Activated CD4-positive, alpha-beta T cell treated with anti-CD3 and anti-CD28 coated beads for 24 hours (primary cell): ENCODE measurements around the gene KHDC3L.
A peak's percentile ranks its signal among the peaks of the same experiment; 100 is the strongest.
"Not testable (repeated sequence)": the region's sequence is repeated elsewhere in the genome, so short reads cannot be mapped to it uniquely, and the experiment has no call there.

Experiments used
- DNase-seq, 2 donors: peaks; one replicate each; pipeline ENCODE4 v3.0.0-alpha.2; 2020; ENCODE audit warnings: low read depth in 2 of 2

Gene KHDC3L

DNA sequence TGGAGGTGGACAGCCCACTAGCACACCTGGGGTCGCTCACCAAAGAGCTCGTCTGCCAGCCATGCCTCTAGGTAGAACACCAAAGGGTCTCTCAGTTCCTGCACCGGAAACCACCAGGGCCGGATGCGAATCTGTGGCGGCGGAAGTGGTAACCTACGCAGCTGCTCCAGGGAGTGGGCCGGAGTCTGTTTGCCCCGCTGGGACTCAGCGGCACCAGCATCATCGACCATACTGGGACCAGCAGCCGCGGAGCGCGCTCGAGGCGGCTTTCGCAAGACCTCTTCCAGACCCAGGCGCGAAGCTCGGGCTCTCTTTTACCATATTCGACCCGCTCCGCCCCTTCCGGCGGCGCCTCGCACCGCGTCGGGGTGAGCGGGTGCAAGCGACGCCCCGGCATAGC lies 7.1 kb downstream of the KHDC3L start, which contains the start of gene OOEP:
Gene OOEP (minus strand): TSS at position 335 of the 400 bp plus-strand sequence. CDS start 105 bp downstream, at position 230.
- DNase-seq: no peak

DNA sequence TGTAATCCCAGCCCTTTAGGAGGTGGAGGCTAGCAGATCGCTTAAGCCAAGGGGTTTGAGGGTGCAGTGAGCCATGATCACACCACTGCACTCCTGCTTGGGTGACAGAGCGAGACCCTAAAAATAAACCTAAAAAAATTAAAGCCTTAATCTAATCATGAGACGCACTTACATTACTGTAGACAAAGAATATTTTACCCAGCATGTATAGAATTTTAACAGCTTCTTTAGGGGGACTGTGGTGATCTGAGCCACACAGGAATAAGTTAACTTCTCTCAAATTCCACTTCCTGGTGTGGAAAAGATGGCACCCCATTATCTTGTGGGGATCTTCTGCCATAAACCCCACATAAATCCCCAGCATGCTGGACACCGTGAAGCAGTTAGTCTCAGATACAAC lies 9.5 kb downstream of the KHDC3L start:
- no peak for DNase-seq

DNA sequence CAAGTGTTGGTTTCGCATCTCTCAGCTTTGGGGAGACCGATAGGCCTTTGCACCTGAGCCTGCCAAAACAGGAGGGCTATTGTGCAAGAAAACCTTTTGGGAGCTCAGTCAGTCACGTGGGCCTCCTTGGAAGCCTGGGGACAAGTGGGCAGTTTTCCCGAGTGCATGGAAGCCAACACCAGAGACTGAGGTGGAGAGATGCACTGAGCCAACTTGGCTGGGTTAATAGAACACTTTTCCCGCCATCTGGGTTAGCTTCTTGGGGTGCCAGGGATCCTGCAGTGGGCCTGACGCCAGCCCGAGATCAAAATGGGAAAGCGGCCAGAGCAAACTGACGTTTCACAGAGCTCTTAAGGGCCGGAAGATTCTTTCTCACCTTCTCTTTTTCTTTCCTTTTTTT lies 10.1 kb downstream of the KHDC3L start:
- DNase-seq: no peak

DNA sequence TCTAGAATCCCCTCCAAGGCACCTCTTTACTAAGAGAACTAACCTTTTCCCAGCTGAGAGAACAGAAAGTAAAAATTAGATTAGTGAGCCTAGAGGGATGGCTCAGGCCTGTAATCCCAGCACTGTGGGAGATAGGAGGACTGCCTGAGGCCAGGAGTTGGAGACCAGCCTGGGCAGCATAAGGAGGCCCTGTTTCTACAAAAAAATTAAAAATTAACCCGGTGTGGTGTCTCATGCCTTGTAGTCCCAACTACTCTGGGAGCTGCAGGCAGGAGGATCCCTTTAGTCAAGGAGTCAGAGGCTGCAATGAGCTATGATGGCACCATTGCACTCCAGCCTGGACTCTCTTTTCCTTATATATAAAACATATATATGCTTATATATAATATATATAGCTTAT lies 12.8 kb downstream of the KHDC3L start:
- DNase-seq: no peak

DNA sequence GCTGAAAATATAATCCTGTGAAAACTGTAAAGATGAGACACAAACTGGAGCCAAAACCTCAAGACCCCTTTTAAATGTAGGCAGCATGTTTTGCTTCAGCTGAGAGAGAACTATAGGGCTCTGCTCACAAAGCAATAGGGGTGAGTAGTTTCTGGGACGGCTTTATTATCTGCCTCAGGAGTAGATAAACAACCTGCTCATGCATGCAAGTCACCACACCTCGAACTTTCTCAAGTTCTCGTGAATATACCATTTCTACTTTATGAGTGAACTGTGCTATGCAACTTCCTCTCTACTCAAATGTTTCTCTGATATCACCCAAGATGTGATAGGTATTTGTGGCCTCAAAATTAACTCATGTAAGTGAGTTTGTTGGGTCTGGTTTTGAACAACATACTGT lies 14.8 kb downstream of the KHDC3L start:
- DNase-seq: no peak

DNA sequence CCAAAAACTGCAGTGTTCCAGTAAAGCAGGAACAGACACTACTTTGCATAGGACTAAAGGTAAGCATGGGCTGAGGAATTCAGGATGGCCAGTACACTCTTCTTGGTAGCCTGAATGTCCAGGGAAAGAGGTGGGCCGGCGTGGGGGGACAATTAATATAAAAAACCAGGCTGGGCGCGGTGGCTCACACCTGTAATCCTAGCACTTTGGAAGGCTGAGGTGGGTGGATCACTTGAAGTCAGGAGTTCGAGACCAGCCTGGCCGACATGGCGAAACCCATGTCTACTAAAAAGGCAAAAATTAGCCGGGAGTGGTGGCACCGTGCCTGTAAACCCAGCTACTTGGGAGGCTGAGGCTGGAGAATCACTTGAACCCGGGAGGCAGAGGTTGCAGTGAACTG lies 19.1 kb downstream of the KHDC3L start:
- DNase-seq: not testable (repeated sequence)

DNA sequence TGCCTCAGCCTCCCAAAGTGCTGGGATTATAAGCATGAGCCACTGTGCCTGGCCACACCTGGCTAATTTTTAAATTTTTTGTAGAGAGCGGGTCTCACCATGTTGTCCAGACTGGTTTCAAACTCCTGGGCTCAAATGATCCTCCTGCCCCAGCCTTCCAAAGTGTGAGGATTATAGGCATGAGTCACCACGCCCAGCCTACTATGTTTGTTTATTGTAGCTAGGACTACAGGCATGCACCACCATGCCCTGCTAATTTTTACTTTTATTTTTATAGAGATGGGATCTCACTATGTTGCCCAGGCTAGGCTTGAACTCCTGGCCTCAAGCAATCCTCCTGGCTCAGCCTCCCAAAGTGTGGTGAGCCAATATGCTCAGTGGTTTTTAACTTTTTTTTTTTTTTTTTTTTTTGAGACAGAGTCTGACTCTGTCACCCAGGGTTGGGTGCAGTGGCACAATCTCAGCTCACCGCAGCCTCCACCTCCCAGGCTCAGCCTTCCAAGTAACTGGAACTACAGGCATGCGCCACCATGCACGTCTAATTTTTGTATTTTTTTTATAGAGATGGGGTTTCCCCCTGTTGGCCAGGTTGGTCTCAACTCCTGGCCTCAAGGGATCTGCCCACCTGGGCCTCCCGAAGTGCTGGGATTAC lies 20.1 kb downstream of the KHDC3L start:
- no peak for DNase-seq

DNA sequence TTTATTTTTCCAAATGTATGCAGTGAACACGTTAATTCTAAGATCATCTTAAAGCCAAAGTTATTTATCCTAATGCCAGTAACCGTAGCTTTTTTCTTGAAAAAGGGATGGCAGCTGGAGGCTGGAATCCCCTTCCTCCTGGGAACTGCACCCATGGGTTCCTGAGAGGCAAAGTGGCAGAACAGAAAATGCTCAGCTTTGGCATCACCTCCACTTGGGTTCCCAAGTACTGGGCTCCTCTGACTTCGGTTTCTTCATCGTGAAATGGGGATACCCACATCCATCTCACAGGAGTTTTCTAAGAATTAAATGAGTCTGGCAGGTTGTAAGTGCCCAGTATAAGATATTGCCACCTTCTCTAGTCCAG lies 26.0 kb downstream of the KHDC3L start:
- no peak for DNase-seq

DNA sequence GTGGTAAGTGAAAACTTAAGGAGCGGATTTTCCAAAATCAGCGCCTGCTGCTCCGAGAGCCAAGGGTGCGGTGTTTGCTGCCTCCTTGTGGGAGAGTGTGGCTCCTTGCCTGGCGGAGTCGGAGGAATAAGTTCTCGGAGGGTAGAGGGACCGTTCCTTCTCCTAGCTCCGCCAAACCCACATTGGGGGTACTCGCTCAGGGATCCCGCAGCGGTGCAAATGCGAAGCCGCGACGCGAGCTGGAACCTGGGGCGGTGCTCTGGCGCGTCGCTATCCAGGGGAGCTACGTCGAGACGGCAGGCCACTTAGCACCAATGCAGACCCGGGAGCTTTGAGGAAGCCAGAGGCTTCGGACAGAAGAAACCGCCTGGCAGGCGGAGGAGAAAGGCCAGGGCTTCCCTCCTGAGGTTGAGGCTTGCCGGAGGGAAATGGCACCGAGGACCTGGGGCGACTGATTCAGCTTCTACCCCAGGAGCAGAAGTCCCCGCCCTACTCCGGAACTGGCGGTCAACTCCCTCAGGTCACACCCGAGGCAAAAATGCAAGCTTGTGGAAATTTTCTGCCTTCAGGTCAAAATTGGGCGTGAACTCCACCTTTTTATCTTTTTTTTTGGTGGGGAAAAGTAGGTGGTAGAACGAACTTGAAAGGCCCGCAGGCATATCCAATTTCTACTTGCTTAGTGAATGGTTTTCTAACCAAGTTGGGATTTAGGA lies 26.5 kb downstream of the KHDC3L start:
- peak; percentile 19 to 34 for DNase-seq

DNA sequence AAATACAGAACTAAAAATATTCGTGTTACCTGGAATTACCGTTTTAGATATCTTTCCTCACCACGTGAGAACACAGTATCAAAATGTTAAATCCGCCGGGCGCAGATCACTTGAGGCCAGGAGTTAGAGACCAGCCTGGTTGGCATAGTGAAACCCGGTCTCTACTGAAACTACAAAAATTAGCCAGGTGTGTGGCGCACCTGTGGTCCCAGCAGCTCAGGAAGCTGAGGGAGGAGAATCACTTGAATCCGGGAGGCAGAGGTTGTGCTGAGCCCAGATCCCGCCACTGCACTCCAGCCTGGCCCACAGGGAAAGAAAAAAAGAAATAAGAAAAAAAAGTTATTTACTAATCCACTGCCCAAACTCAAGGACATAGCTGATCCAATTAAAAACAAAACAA lies 27.4 kb downstream of the KHDC3L start:
- DNase-seq: no peak

DNA sequence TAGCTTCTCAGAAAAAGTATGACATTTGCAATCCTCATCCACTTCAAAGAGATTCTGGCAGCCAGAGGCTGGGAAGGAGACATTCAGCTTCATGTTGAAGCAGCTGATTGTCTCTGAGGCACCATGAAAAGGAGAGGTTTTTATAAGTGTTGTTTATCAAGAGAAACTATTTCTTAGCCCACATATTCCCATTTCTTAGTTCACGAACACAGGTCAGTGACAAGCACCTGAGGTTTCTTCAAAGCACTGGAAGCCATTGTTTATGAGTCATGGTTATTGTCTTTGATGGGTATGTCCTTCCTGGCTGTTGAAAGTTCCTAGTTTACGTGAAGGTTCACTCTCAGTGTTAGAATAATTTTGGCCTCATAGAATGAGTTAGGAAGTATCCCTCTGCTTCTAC lies 29.2 kb downstream of the KHDC3L start:
- DNase-seq: no peak

DNA sequence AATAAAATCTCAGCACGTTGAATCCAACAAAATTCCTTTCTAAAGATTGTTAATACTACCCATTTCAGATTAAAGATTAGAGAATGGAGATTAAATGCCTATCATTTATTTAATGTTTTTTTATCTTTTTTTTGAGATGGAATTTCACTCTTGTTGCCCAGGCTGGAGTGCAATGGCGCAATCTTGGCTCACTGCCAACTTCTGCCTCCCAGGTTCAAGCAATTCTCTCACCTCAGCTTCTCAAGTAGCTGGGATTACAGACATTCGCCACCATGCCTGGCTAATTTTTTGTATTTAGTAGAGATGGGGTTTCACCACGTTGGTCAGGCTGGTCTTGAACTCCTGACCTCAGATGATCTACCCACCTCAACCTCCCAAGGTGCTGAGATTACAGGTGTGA lies 29.7 kb downstream of the KHDC3L start:
- not testable (repeated sequence) for DNase-seq

DNA sequence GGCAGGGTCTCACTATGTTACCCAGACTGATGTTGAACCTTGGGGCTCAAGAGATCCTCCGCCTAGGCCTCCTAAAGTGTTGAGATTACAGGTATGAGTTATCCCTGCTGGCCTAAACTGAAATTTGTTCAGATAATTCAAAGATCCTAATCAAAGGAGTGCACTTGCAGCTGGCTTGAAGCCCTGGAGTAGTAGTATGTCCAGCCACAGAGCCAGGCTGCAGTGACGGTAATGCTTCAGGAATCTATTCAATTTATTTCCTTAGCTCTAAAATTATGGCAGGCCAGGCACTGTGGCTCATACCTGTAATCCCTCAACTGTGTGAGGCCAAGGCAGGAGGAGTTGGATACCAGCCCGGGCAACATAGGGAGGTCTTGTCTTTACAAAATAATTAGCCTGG lies 30.8 kb downstream of the KHDC3L start:
- no peak for DNase-seq

DNA sequence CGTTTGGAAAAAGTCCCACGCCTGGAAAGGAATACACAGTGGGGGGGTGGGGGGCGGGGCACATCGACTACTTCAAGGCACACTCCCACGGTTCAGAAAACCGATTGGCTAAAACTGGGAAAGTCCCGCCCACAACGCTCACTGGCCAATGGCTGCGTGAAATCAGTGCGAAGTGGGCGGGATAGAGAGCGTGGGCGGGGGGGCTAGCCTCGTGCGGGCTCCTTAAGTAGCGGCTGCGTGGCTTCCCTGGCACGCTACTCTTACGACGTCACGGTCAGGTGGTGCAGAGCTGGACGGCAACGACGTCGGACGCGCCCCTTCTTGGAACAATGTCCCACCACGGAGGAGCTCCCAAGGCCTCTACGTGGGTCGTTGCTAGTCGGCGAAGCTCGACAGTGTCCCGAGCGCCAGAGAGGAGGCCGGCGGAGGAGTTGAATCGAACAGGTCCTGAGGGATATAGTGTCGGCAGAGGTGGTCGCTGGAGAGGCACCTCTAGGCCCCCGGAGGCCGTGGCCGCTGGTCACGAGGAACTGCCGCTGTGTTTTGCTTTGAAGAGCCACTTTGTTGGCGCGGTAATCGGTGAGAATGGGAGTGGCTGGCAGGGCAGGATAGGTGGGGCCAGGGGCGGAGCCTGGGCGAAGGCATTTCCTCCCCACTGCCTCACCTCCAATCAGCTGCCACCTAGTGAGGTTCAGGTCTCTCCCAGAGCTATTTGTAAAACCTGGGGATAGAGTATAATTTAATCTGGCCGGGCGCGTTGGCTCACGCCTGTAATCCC lies 32.3 kb downstream of the KHDC3L start, which contains the start of gene DDX43:
Gene DDX43 (plus strand): TSS at position 252 of the 778 bp plus-strand sequence. CDS start 78 bp downstream, at position 330.
- DNase-seq: peak in 1 of 2 donors; percentile 15

DNA sequence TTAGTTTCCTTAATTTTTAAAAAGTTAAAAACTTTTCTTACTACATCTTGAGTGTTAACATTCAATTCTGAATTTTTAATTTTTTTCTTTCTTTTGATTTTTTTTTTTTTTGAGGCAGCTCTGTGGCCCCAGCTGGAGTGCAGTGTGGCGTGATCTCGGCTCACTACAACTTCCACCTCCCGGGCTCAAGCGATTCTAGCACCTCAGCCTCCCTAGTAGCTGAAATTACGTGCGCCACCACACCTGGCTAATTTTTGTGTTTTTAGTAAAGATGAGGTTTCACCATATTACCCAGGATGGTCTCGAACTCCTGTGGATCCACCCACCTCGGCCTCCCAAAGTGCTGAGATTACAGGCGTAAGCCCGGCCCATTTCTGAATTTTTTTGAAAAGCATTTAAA lies 33.4 kb downstream of the KHDC3L start:
- no peak for DNase-seq

DNA sequence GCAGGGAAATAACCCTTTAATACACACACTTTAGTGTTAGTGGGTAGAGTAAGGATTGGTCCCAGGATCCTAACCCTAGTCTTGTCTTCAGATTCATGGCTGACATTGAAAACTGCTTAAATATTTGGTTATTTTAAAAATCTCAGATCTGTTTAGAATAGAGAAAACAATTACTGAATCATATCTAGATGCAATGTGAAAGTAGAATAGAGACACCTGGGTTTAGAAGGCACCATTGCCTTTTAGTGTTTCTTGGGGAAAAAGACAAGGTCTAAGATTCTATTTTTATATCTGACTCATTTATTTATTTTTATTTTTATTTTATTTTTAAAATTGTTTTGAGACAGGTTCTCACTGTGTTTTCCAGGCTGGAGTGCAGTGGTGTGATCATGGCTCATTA lies 38.2 kb downstream of the KHDC3L start:
- no peak for DNase-seq

DNA sequence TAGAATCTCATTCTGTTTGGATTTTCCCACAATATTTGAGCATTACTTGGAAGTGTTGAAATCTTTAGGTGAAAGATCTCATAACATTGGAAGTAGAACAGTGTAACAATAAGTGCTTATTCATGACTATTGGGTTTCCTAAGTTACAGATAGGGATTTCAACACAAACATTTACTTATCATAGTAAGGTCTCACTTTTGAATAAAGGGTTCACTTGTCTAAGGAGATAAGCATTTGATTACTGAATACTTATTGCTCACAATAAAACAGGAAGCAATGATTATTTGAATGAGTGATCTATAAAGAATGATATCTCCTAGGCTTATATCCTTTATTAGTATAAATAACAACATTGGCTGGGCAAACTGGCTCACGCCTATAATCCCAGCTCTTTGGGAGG lies 46.9 kb downstream of the KHDC3L start:
- no peak for DNase-seq

DNA sequence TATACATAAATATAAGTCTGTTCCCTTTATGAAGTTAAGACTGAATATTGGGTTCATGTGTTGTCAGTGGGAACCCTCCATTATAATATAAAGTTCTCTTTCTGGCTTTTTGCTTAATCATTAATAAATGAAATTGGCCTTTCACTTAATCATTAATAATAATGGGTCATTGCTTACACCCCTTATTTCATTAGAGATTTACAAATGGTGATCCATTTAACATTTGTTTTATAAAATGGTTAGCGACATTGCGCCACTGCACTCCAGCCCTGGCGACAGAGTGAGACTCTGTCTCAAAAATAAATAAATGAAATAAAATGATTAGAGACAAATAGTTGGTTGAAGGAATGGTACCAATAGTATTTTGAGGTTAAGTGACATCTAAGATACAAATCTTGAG lies 50.6 kb downstream of the KHDC3L start:
- no peak for DNase-seq
